Measurements from ENCODE around the gene SCRT2.
"Not testable (repeated sequence)": the region's sequence is repeated elsewhere in the genome, so short reads cannot be mapped to it uniquely, and the experiment has no call there.

SCRT2 gene

GRCh38 chr20:675453-676314 lies at the start of gene SCRT2:
SCRT2 (minus strand) TSS chr20:675802; CDS start chr20:675601, 201 bp downstream.
- peak; percentile 75 for DNase-seq
- ATAC-seq: peak; percentile 60

GRCh38 chr20:724797-725196 lies 49.2 kb upstream of the SCRT2 start:
- DNase-seq, ATAC-seq: not testable (repeated sequence)

DNA sequence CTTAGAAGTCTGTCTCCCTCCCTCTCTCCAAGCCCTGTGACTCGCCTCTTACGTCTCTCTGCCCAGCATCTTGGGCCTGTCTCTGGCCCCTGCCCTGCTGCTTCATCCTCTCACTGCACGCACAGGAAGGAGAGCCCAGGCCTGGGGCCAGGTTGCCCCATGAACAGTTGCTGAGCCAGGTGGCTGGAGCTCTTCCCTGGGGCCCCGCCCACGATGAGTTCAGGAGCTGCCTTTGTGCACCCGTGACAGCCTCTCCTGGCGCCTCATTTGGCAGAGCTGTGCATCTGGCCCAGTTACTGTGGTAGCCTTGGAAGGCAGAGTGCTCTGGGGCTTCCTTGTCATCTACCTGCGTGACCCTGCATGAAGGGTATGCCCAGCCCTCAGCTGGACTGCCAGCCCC lies 48.2 kb upstream of the SCRT2 start:
- ATAC-seq: no peak
- DNase-seq: no peak

GRCh38 chr20:722822-723644 lies 47.4 kb upstream of the SCRT2 start:
- no peak for ATAC-seq
- no peak for DNase-seq

DNA sequence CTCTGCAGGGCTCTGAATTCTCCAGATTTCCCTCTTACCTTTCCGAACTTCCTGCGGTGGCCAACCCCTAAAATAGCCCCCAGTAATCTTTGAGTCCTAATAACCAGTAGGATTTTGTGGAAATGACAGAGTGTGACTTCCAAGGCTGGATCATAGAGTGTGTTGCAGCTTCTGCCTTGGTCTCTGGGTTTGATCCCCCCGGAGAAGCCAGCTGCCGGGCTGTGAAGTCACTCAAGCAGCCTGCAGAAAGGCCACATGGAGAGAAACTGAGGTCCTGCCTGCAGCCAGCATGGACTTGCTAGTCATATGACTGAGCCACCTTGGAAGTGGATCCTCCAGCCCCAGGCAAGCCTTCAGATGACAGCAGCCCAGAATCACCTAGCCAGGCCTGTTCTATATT lies 46.3 kb upstream of the SCRT2 start:
- DNase-seq (no peak), ATAC-seq (no peak)

GRCh38 chr20:719816-720215 lies 44.2 kb upstream of the SCRT2 start:
- no peak for ATAC-seq
- DNase-seq: no peak

DNA sequence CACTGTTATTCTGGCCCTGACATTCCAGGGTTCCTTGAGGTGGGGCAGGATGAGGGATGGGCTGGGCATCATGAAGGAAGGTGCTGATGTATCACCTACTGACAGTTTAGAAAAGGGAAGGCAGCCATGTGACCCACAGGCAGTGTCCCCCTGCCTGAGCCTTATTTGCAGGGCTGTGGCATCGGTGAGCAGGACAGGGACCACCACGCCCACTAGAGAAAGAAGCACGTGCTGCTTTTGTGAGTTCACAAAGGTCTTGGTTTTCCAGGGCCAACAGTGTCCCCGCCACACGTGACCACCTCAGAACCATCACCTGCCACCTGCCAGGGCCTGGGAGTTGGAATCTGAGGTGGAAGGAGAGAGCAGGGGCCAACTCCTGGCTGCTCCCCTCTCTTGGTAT lies 43.5 kb upstream of the SCRT2 start:
- no peak for ATAC-seq

DNA sequence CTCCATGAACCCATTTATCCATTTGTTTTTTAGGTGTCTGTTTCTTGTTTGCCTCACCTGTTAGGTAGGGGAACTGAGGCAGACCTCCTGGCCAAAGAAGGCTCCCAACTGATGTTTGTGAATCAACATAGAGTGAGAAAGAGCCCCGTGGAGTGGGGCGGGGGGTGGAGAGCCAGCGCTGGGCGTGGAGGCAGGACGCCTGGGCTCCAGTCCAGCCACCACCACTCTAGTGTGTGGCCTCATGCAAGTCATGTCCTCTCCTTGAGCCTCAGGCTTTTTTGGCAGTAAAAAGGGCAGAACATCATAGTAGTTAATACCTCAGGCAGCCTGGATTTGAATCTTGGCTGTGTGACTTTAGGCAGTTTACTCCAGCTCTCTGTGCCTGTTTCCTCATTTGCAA lies 42.2 kb upstream of the SCRT2 start:
- no peak for DNase-seq
- ATAC-seq: no peak

More for the DNA sequence above, 43.5 kb upstream of the SCRT2 start:
- no peak for DNase-seq

DNA sequence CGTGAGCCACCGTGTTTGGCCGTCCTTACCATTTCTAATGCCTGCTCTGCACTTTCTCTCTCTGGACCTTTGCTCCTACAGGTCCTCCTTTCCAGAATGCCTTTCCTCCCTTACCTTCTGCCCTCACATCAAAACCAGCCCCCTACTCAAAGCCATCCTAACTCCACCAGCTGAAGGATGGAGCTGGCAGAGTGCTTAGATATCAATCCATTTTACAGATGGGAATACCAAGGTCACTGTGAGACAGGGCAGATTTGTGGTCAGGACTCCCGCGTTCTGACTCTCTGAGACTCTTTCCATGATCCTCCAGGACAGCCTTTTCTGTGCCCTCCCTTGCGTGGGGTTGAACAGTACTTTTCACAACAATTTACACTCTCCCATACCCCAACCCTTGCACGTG lies 41.7 kb upstream of the SCRT2 start:
- ATAC-seq (no peak), DNase-seq (no peak)

DNA sequence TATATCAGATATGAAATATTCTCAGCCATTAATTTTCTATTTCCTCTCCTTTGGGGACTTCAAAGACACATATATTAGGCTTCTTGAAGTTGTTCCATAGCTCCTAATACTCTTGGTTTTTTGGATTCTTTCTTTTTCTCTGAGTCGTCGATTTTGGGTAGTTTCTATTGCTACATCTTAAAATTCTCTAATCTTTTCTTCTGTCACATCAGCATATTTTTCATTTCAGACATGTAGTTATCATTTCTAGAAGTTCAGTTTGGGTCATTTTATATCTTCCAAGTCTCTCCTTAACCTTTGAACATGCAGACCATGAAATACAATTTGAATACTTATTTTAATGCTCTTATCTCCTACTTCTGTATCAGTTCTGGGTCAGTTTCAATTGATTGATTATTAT lies 38.9 kb upstream of the SCRT2 start:
- no peak for DNase-seq
- no peak for ATAC-seq

DNA sequence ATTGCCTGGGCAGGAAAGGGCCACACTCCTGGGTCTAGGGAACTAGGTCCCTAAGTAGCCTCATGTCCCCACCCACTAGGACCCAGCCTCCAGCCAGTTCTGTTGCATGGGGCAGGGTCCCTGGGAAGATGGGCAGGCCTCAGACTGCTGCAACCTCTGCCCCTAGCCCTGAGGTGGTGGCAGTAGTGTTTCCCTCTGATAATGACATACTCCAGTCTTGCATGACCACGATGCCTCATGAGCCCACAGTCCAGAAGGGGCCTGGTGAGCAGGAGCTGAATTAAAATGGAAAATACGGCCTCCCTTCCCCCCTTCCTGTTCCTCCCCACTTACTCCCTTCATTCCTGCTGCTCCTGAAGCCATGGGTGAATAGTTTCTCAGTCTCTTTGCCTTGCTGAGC lies 36.0 kb upstream of the SCRT2 start:
- DNase-seq (no peak), ATAC-seq (no peak)

DNA sequence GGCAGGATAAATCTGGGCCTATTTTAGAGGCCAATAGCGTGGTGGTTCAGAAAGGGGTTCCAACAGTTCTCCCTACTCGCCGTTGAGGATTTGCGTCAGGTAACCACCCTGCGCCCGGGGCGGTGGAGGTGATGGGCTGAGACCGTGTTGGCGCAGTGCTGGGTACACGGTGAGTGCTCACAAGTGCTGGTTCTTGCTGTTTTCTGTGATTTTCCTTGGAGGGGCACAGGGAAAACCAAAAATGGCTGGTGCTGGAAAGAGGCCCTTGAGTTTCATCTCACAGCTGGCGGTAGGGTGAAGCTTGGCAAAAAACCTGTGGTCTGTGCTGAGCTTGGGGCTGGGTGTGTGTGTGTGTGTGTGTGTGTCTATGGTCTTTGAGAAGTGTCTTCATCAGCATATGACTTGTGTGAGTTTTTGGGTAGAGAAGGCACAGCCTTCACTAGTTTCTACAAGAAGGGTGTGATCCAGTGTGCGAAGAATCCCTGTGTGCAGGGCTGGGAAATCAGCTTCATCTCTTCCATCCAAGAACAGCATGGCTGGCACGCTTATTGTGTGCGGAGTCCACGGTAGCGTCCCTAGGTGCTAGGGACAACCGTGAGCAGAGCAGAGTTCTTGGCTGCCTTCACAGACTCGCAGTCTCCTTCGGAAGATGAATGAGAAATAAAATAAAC lies 35.3 kb upstream of the SCRT2 start:
- ATAC-seq (no peak), DNase-seq (no peak)

GRCh38 chr20:709991-710779 lies 34.6 kb upstream of the SCRT2 start:
- no peak for DNase-seq
- no peak for ATAC-seq

- ATAC-seq (no peak), DNase-seq (no peak)
Observed at GRCh38 chr20:709423-709822, 33.8 kb upstream of the SCRT2 start.

DNA sequence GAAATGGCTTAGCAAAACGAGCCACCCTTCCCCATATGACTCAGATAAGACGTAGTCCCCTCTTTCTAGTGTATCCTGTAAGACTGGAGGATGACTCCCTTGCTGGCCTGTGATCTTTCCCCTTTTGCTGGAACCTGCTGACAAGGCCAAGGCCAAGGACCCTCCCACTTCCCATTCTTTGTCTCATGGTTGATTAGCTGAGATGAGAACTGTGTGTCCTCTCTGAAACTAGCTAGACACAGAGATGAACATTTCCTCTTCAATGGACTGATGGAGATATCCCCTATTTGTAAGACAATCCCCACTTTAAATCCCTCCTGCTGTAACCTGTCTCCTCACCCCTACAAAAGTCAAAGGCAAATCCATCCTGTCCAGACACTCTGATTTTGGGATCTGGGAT lies 33.4 kb upstream of the SCRT2 start:
- DNase-seq (no peak), ATAC-seq (no peak)

- no peak for ATAC-seq
- no peak for DNase-seq
Observed at GRCh38 chr20:707451-708110, 32.0 kb upstream of the SCRT2 start.

GRCh38 chr20:706366-706885 lies 30.8 kb upstream of the SCRT2 start:
- ATAC-seq (no peak), DNase-seq (no peak)

DNA sequence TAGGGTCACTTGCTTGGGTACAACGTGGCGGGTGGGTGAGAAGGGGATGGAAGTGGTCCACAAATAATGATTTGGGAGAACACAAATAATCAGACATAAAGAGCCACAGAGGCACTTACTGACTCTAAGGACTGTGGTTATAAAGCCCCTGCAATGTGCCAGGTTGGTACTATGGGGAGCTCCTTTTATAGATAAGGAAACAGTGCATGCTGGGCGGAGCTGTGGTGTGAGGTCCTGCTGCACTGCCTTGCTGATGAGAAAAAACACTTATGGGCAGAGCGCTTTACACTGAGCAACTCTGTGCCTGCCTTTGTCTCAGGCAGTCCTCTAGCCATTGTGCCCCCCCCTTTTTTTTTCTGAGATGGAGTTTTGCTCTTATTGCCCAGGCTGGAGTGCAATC lies 29.1 kb upstream of the SCRT2 start:
- no peak for DNase-seq
- no peak for ATAC-seq

GRCh38 chr20:703426-703825 lies 27.8 kb upstream of the SCRT2 start:
- no peak for ATAC-seq
- DNase-seq: no peak

DNA sequence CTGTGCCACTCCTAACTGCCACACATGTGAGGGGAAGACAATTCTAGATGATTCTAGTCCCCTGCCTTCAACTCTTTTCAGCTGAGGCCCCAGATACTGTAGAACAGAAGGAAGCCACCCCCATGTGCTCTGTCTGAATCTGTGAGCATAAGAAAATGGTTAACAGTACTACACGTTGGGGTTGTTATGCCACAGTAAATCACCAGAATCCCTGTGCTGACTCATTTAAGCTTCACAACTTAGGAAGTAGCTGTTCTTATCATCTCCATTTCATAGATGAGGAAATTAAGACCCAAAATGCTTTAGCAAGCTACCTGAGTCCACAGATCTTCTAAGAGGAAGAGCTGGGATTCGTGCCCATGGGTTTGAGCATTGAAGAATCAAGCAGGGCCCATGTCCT lies 27.4 kb upstream of the SCRT2 start:
- no peak for ATAC-seq

More for the DNA sequence above, 27.4 kb upstream of the SCRT2 start:
- no peak for DNase-seq
